ENCODE results near the gene MNAT1. TPM values are rescaled to one million over a fixed set of nuclear protein-coding genes. Genes with fewer than 3 reads are reported as not detected.

MNAT1 gene
- total RNA-seq, 4 donors from 2014 or later = 8.4 to 25.4 (median 16.7) TPM

DNA sequence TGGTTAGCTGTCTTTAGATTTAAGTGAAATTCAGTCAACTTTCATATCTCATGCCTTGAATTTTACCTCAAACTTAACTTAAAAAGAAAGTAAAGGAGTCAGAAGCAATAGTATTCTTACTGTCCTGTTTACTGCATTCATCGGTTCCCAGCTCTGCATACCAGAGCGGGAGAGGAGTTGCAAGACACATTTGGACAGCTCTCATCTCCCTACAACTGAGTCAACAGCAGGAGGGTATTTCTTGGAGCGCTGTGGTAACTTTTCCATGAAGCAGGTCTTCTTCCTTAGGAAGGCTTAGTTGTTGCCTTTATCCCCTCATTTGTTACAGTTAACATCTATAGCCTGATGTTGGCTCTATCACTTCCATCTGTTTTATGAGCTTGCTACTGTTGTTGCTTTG is 181.2 kb downstream of the MNAT1 start:
- no peak overlapping the region for H3K4me3 ChIP-seq (ENCODE audit: low read depth, poor library complexity, severe bottlenecking)
- 70 to 92% methylated on average over 3 of the region's 3 CpGs for WGBS, 2 donors
- intact Hi-C loops (cut with DNase I; ENCODE audit: low total_unique reads) = no loop called here
- no peak for TF ChIP-seq POLR2A (IDR thresholded peaks at IDR 0.05)
- no peak for DNase-seq (ENCODE audit: low spot score in 2 of 2)

DNA sequence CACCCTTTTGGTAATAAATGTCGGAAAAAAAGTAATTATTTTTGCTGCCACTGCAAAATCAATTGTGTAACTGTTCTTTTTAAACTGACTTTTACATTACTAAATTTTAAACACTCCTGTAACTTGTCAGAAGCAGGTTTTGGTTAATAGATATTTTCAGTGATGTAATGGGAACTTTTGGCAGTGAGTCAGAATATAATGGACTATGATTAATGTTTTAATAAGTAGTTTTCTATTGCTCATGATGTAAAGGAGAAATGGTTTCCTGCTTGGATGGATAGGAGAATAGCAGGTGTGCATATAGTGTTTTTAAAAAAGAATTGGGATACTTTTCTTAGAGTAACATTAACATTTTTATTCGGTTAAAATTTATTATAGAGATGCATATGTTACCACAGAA is 187.5 kb downstream of the MNAT1 start:
- TF ChIP-seq POLR2A (IDR thresholded peaks at IDR 0.05) = no peak
- TF ChIP-seq, protein P1, sequence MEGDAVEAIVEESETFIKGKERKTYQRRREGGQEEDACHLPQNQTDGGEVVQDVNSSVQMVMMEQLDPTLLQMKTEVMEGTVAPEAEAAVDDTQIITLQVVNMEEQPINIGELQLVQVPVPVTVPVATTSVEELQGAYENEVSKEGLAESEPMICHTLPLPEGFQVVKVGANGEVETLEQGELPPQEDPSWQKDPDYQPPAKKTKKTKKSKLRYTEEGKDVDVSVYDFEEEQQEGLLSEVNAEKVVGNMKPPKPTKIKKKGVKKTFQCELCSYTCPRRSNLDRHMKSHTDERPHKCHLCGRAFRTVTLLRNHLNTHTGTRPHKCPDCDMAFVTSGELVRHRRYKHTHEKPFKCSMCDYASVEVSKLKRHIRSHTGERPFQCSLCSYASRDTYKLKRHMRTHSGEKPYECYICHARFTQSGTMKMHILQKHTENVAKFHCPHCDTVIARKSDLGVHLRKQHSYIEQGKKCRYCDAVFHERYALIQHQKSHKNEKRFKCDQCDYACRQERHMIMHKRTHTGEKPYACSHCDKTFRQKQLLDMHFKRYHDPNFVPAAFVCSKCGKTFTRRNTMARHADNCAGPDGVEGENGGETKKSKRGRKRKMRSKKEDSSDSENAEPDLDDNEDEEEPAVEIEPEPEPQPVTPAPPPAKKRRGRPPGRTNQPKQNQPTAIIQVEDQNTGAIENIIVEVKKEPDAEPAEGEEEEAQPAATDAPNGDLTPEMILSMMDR (IDR thresholded peaks at IDR 0.05) = no peak
- DNase-seq (ENCODE audit: low spot score in 2 of 2) = no peak
- intact Hi-C loops (cut with DNase I; ENCODE audit: low total_unique reads) = no loop called here
- no peak overlapping the region for H3K4me3 ChIP-seq (ENCODE audit: low read depth, poor library complexity, severe bottlenecking)
- 82 to 85% methylated on average over 2 of the region's 2 CpGs for whole genome bisulfite sequencing, 2 donors

DNA sequence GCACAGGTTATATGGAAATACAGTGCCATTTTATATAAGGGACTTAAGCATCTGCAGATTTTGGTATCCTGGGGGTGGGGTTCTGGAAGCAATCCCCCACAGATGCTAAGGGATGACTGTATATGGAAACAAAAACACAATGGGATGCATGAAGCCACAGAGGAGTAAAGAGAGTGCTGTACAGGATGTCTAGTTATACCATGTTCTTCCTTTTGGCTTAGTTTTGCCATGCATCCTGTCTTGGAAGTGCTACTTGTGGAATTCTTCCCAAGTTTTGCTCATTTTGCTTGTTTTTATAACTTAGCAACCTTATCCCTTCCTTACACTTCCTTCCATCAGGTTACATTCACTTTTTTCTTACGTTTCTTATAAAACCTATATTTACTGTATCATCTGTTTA is 190.7 kb downstream of the MNAT1 start:
- 80 to 87% methylated on average over 1 of the region's 1 CpG for WGBS, 2 donors
- H3K4me3 ChIP-seq (ENCODE audit: low read depth, poor library complexity, severe bottlenecking) = no peak overlapping the region
- intact Hi-C loops (cut with DNase I; ENCODE audit: low total_unique reads) = no loop called here
- TF ChIP-seq, protein P1 (IDR thresholded peaks at IDR 0.05) = no peak
- no peak for TF ChIP-seq POLR2A (IDR thresholded peaks at IDR 0.05)
- DNase-seq (ENCODE audit: low spot score in 2 of 2) = no peak

DNA sequence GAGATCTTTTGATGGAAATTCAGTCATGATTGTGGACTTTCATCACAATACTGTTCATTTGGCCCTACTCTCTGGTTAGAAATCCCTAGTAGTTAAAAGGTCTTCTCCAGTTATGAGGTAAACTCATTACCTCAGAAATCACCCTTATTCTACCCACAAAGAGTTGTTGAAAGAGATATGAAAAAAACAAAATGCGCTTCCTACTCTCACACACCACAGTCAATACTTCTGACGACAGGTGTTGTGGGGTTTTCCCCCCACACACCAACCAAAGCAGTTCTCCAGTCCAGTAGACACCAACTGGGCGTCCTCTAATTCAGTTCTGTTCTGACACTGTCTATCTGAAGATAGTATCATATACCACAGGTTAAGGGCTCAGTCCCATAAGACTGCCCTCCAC is 191.4 kb downstream of the MNAT1 start:
- DNase-seq (ENCODE audit: low spot score in 2 of 2) = no peak
- H3K4me3 ChIP-seq (ENCODE audit: low read depth, poor library complexity, severe bottlenecking) = no peak overlapping the region
- TF ChIP-seq, protein P1 (IDR thresholded peaks at IDR 0.05) = no peak
- no peak for TF ChIP-seq POLR2A (IDR thresholded peaks at IDR 0.05)
- WGBS, 2 donors = 96 to 97% methylated on average over 3 of the region's 3 CpGs
- intact Hi-C loops (cut with DNase I; ENCODE audit: low total_unique reads) = no loop called here

DNA sequence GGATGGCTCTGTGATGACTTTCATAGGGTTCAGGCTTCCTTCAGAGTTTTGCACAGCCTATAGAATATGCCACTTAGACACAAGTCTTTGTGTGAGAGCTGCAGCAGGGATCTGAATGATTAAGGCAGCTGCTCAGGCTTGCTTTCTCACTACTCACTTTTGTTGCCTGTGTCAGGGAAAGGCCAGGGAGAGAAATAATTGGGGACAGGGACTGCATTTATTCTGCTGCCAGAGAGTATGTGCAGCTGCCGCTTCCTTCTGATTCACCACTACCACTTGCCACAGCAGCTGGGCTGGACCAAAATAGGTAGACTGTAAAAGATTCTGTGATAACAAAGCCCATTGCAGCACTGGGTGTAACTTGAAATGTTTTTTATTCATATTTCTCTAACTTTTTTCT is 196.7 kb downstream of the MNAT1 start:
- no peak for DNase-seq (ENCODE audit: low spot score in 2 of 2)
- TF ChIP-seq POLR2A (IDR thresholded peaks at IDR 0.05) = no peak
- TF ChIP-seq, protein P1 (IDR thresholded peaks at IDR 0.05) = no peak
- 68 to 70% methylated on average over 1 of the region's 1 CpG for WGBS, 2 donors
- H3K4me3 ChIP-seq (ENCODE audit: low read depth, poor library complexity, severe bottlenecking) = no peak overlapping the region
- intact Hi-C loops (cut with DNase I; ENCODE audit: low total_unique reads) = no loop called here

DNA sequence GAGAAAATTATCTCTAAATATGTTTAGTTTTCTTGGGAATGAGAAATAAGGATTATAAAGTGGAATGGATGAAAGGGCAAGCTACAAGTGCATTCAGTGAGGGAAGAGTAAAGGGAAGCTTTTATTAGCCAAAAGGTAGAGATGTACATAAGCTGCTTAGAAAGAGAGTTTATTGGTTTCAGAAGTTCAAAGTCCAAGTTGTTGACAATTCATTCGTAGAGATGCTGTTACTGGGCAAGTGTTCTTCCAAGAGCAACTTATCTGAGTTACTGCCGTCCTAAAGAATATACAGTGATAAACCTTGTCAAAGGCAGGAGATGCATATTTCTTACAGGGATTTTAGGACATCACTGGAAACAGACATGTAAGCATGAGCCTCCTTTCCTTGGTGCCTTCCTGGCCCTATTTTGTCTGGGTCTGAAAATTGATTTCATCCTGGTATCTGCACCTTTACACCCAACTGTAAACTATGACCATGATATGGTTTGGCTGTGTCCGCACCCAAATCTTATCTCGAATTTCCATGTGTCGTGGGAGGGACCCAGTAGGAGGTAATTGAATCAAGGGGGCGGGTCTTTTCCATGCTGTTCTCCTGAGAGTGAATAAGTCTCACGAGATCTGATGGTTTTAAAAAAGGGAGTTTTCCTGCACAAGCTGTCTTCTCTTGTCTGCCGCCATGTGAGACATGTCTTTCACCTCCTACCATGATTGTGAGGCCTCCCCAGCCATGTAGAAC is 199.5 kb downstream of the MNAT1 start:
- no peak overlapping the region for H3K4me3 ChIP-seq (ENCODE audit: low read depth, poor library complexity, severe bottlenecking)
- TF ChIP-seq POLR2A (IDR thresholded peaks at IDR 0.05) = no peak
- TF ChIP-seq, protein P1 (IDR thresholded peaks at IDR 0.05) = no peak
- WGBS, 2 donors = 91 to 94% methylated on average over 8 of the region's 8 CpGs
- intact Hi-C loops (cut with DNase I; ENCODE audit: low total_unique reads) = no loop called here
- DNase-seq (ENCODE audit: low spot score in 2 of 2) = no peak

Data from lower leg skin (tissue), 4 donors.